Suprapubic skin (tissue), 4 donors: ENCODE data around the gene PTPRJ. TPM values are rescaled to one million over a fixed set of nuclear protein-coding genes. Genes with fewer than 3 reads are reported as not detected.

Source experiments
- DNase-seq, 2 donors: peaks; one replicate each; pipeline ENCODE4 v3.0.0-alpha.2; 2019; ENCODE audit warnings: low spot score in 2 of 2
- H3K27ac ChIP-seq: fragments of 200-600 bp; sonication (generic); one replicate; pipeline ENCODE4 v1.5.1; 2019
- H3K27me3 ChIP-seq: fragments of 200-600 bp; sonication (generic); one replicate; pipeline ENCODE4 v1.5.1; 2019
- H3K36me3 ChIP-seq: fragments of 200-600 bp; sonication (generic); one replicate; pipeline ENCODE4 v1.5.1; 2019
- H3K4me1 ChIP-seq: fragments of 200-600 bp; sonication (generic); one replicate; pipeline ENCODE4 v1.5.1; 2019
- H3K4me3 ChIP-seq: fragments of 200-600 bp; sonication (generic); one replicate; pipeline ENCODE4 v1.5.1; 2019; ENCODE audit warnings: mild to moderate bottlenecking
- H3K9me3 ChIP-seq: fragments of 200-600 bp; sonication (generic); one replicate; pipeline ENCODE4 v1.5.1; 2019
- CTCF ChIP-seq, 2 donors: fragments of 200-600 bp in 1 of 2; fragments of 450-650 bp in 1 of 2; sonication (generic) in 1 of 2; IDR thresholded peaks; one replicate each; pipeline ENCODE4 v1.5.1; 2016 to 2019; ENCODE audit warnings: antibody characterized with exemption in 2 of 2, mild to moderate bottlenecking in 1 of 2, moderate library complexity in 1 of 2
- EP300 ChIP-seq: sonication (generic); formaldehyde crosslinking; IDR thresholded peaks from one replicate; pipeline ENCODE4 v1.6.1; 2017; ENCODE audit warnings: antibody characterized with exemption
- POLR2A ChIP-seq, 2 donors: fragments of 450-650 bp; IDR thresholded peaks; one replicate each; pipeline ENCODE4 v1.6.1; 2017; ENCODE audit warnings: antibody characterized with exemption in 2 of 2, mild to moderate bottlenecking in 2 of 2, moderate library complexity in 2 of 2
- POLR2AphosphoS5 ChIP-seq, 3 donors: sonication (generic); formaldehyde crosslinking; IDR thresholded peaks; one replicate each; pipeline ENCODE4 v1.6.1; 2017; ENCODE audit warnings: antibody characterized with exemption in 3 of 3
- WGBS: methylation state at CpG from one replicate; pipeline ENCODE4 v1.1.5; 2018; 5-methylcytosine and 5-hydroxymethylcytosine counted together
- total RNA-seq, 4 donors: library from RNA; depleted of rRNA; stranded (reverse); fragments of >200 nt; gene quantifications; one replicate each; pipeline ENCODE4 v1.1.0, GENCODE V29; 2016

The PTPRJ gene
- total RNA-seq, 4 donors from 2014 or later: 4.0 to 15.5 (median 13.1) TPM

- Histone ChIP-seq H3K36me3 (no peaks in the 10 kb centered on the region), H3K9me3 (no peaks in the 10 kb centered on the region), H3K4me3 (no peak overlapping the region), H3K27ac (no peak overlapping the region), H3K27me3 (no peaks in the 10 kb centered on the region), H3K4me1 (peaks cover 11% of the 10 kb centered on the region)
- WGBS: 93% methylated on average over 6 of the region's 6 CpGs
- no peak for DNase-seq
- TF ChIP-seq CTCF (IDR thresholded peaks at IDR 0.05): no peak
- no peak for TF ChIP-seq EP300
- no peak for TF ChIP-seq POLR2A (IDR thresholded peaks at IDR 0.05)
- no peak for TF ChIP-seq POLR2AphosphoS5 (IDR thresholded peaks at IDR 0.05)
Observed at GRCh38 chr11:47991894-47992293, 11.5 kb downstream of the PTPRJ start.

GRCh38 chr11:47992959-47993820, 12.8 kb downstream of the PTPRJ start:
- H3K27me3 ChIP-seq: no peaks in the 10 kb centered on the region
- H3K27ac ChIP-seq: no peak overlapping the region
- H3K36me3 ChIP-seq: no peaks in the 10 kb centered on the region
- peaks cover 12% of the 10 kb centered on the region for H3K4me1 ChIP-seq
- H3K9me3 ChIP-seq: no peaks in the 10 kb centered on the region
- DNase-seq: no peak
- H3K4me3 ChIP-seq: no peak overlapping the region
- WGBS: 77% methylated on average over 11 of the region's 11 CpGs
- TF ChIP-seq CTCF (IDR thresholded peaks at IDR 0.05) (no peak), POLR2AphosphoS5 (IDR thresholded peaks at IDR 0.05) (no peak), EP300 (no peak)

GRCh38 chr11:47994417-47994816, 14.1 kb downstream of the PTPRJ start:
- no peak for DNase-seq
- TF ChIP-seq EP300: no peak
- no peak for TF ChIP-seq POLR2AphosphoS5 (IDR thresholded peaks at IDR 0.05)
- TF ChIP-seq POLR2A (IDR thresholded peaks at IDR 0.05): no peak
- no peak for TF ChIP-seq CTCF (IDR thresholded peaks at IDR 0.05)
- Histone ChIP-seq H3K27me3 (no peaks in the 10 kb centered on the region), H3K36me3 (no peaks in the 10 kb centered on the region), H3K27ac (no peak overlapping the region), H3K9me3 (no peaks in the 10 kb centered on the region), H3K4me3 (no peak overlapping the region), H3K4me1 (peaks cover 23% of the 10 kb centered on the region)
- WGBS: 94% methylated on average over 4 of the region's 4 CpGs

GRCh38 chr11:47995360-47995769, 15.0 kb downstream of the PTPRJ start:
- H3K4me3 ChIP-seq: no peak overlapping the region
- TF ChIP-seq POLR2AphosphoS5 (IDR thresholded peaks at IDR 0.05) (no peak), POLR2A (IDR thresholded peaks at IDR 0.05) (no peak), EP300 (no peak), CTCF (IDR thresholded peaks at IDR 0.05) (no peak)
- H3K36me3 ChIP-seq: no peaks in the 10 kb centered on the region
- DNase-seq: no peak
- H3K27me3 ChIP-seq: no peaks in the 10 kb centered on the region
- no peak overlapping the region for H3K27ac ChIP-seq
- H3K4me1 ChIP-seq: peaks cover 25% of the 10 kb centered on the region
- no peaks in the 10 kb centered on the region for H3K9me3 ChIP-seq
- 88% methylated on average over 4 of the region's 4 CpGs for WGBS
